ENCODE data around the gene AGPAT2. TPM values are rescaled to one million over a fixed set of nuclear protein-coding genes. Genes with fewer than 3 reads are reported as not detected.

The AGPAT2 gene
- total and polyA plus RNA-seq, 2 experiments from 2014 or later = 31.8 to 44.7 TPM

- TF ChIP-seq ZNF462 (CRISPR knock-in tag; IDR thresholded peaks at IDR 0.05) (no peak), STAT1 (IDR thresholded peaks at IDR 0.05; ENCODE audit: unreplicated experiment) (no peak), JUNB (IDR thresholded peaks at IDR 0.05; ENCODE audit: unreplicated experiment) (no peak)
Observed at GRCh38 chr9:136624184-136624951, 62.9 kb downstream of the AGPAT2 start (continued).

DNA sequence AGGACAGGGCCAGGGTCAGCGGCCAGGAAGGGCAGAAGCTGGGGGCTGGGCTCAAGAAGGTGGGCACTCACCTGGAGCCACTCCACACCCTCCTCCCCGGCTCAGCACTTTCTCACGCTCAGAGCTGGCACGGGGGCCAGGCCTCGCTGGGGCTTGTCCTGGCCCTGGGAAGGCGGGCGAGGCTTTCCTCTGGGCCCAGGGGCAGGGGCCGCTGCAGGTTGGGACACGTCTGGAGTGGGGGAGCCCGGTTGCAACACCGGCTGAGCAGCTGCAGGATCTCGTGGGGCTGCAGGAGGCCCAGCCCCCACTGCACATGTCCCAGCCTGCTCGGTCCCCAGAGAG lies 63.4 kb downstream of the AGPAT2 start:
- no peak overlapping the region for H3K4me2 ChIP-seq
- no peaks in the 10 kb centered on the region for H3K36me3 ChIP-seq (ENCODE audit: insufficient read depth)
- Mint-ChIP-seq H3K36me3 (ENCODE audit: low read depth) (no peaks in the 10 kb centered on the region), H3K4me1 (peaks cover 6% of the 10 kb centered on the region; the same call in 2 of the 3 replicates), H3K9me3 (no peaks in the 10 kb centered on the region), H3K27ac (no peak overlapping the region), H3K4me3 (no peak overlapping the region), H3K27me3 (ENCODE audit: insufficient read depth, low read depth, poor library complexity) (peaks cover 3% of the 10 kb centered on the region)
- H3K27ac ChIP-seq (ENCODE audit: low read depth) = no peak overlapping the region
- no peaks in the 10 kb centered on the region for H3K4me1 ChIP-seq (ENCODE audit: insufficient read depth)
- no peak for DNase-seq (ENCODE audit: low spot score)
- no peak for ATAC-seq
- no peak overlapping the region for H2AFZ ChIP-seq
- no peaks in the 10 kb centered on the region for H4K20me1 ChIP-seq (replicated peaks; ENCODE audit: insufficient read depth)
- no peaks in the 10 kb centered on the region for H3K9me2 ChIP-seq (ENCODE audit: insufficient read depth)
- no peak overlapping the region for H3K4me3 ChIP-seq
- H3K27me3 ChIP-seq (ENCODE audit: insufficient read depth) = no peaks in the 10 kb centered on the region
- H3K79me2 ChIP-seq (replicated peaks; ENCODE audit: insufficient read depth) = no peaks in the 10 kb centered on the region
- no peaks in the 10 kb centered on the region for H3F3A ChIP-seq (replicated peaks; ENCODE audit: low read depth)
- TF ChIP-seq ZNF114 (CRISPR knock-in tag; IDR thresholded peaks at IDR 0.05) = no peak
- TF ChIP-seq POLR2AphosphoS5 (IDR thresholded peaks at IDR 0.05; ENCODE audit: low read depth) = no peak
- TF ChIP-seq STAT1 (IDR thresholded peaks at IDR 0.05; ENCODE audit: unreplicated experiment) = no peak
- no peak for TF ChIP-seq EZH2 (IDR thresholded peaks at IDR 0.05; ENCODE audit: low read depth, unreplicated experiment)
- no peak for TF ChIP-seq CREB1 (CRISPR knock-in tag; IDR thresholded peaks at IDR 0.05; ENCODE audit: low read depth)
- no peak for TF ChIP-seq JUNB (IDR thresholded peaks at IDR 0.05; ENCODE audit: unreplicated experiment)
- no peak for TF ChIP-seq NANOG (IDR thresholded peaks at IDR 0.05; ENCODE audit: borderline replicate concordance)
- TF ChIP-seq ZNF462 (CRISPR knock-in tag; IDR thresholded peaks at IDR 0.05) = no peak
- TF ChIP-seq EZH2phosphoT487 (IDR thresholded peaks at IDR 0.05; ENCODE audit: unreplicated experiment) = no peak
